Left renal pelvis (tissue), 4 donors: Measurements from ENCODE around the gene THBD. TPM values are rescaled to one million over a fixed set of nuclear protein-coding genes. Genes with fewer than 3 reads are reported as not detected.
"Not testable (repeated sequence)": the region's sequence is repeated elsewhere in the genome, so short reads cannot be mapped to it uniquely, and the experiment has no call there.

ENCODE experiments used
- DNase-seq, 4 donors: peaks; one replicate each; pipeline ENCODE4 v3.0.0-alpha.2; 2013; ENCODE audit warnings: low read depth in 4 of 4, low spot score in 3 of 4
- polyA plus RNA-seq, 4 donors: library from polyadenylated mRNA; unstranded; fragments of 120-200 nt; gene quantifications; one replicate each; pipeline ENCODE4 v1.2.1, GENCODE V29; 2013; ENCODE audit not compliant: insufficient read length in 4 of 4

Gene THBD
- polyA plus RNA-seq, 4 donors, result 4.2 to 18.4 (median 7.6) TPM

GRCh38 chr20:23039136-23039875 lies 10.2 kb downstream of the THBD start:
- DNase-seq, result no peak

- no peak for DNase-seq
Observed at GRCh38 chr20:23037017-23037481, 12.4 kb downstream of the THBD start.

GRCh38 chr20:23036371-23036770 lies 13.1 kb downstream of the THBD start:
- DNase-seq, result no peak

GRCh38 chr20:23035731-23036130 lies 13.7 kb downstream of the THBD start:
- DNase-seq, result no peak

- DNase-seq, result no peak
Observed at GRCh38 chr20:23034721-23035671, 14.5 kb downstream of the THBD start, which contains the start of gene SSTR4. Gene SSTR4, plus strand, starts transcription at chr20:23035312. Its CDS starts 172 bp downstream, at chr20:23035484.

- DNase-seq, result no peak
Observed at GRCh38 chr20:23033918-23034317, 15.6 kb downstream of the THBD start.

- no peak for DNase-seq
Observed at GRCh38 chr20:23032750-23033078, 16.8 kb downstream of the THBD start.

- DNase-seq, result no peak
Observed at GRCh38 chr20:23032056-23032749, 17.3 kb downstream of the THBD start.

GRCh38 chr20:23031346-23031745 lies 18.1 kb downstream of the THBD start:
- DNase-seq, result no peak

- no peak for DNase-seq
Observed at GRCh38 chr20:23029324-23029723, 20.1 kb downstream of the THBD start.

GRCh38 chr20:23028392-23028791 lies 21.1 kb downstream of the THBD start:
- no peak for DNase-seq

- no peak for DNase-seq
Observed at GRCh38 chr20:23027721-23028120, 21.8 kb downstream of the THBD start.

- not testable (repeated sequence) for DNase-seq
Observed at GRCh38 chr20:23025503-23025902, 24.0 kb downstream of the THBD start.

- DNase-seq, result no peak
Observed at GRCh38 chr20:23024701-23025100, 24.8 kb downstream of the THBD start.

- DNase-seq, result no peak
Observed at GRCh38 chr20:23023621-23024177, 25.8 kb downstream of the THBD start.

- no peak for DNase-seq
Observed at GRCh38 chr20:23022849-23023248, 26.6 kb downstream of the THBD start.

GRCh38 chr20:23021951-23022350 lies 27.5 kb downstream of the THBD start:
- no peak for DNase-seq

GRCh38 chr20:23021541-23021940 lies 27.9 kb downstream of the THBD start:
- no peak for DNase-seq

- DNase-seq, result no peak
Observed at GRCh38 chr20:23020230-23021018, 29.0 kb downstream of the THBD start.

GRCh38 chr20:23019403-23019802 lies 30.1 kb downstream of the THBD start:
- DNase-seq, result no peak
